ENCODE data around the gene ELF1.

The ELF1 gene

DNA sequence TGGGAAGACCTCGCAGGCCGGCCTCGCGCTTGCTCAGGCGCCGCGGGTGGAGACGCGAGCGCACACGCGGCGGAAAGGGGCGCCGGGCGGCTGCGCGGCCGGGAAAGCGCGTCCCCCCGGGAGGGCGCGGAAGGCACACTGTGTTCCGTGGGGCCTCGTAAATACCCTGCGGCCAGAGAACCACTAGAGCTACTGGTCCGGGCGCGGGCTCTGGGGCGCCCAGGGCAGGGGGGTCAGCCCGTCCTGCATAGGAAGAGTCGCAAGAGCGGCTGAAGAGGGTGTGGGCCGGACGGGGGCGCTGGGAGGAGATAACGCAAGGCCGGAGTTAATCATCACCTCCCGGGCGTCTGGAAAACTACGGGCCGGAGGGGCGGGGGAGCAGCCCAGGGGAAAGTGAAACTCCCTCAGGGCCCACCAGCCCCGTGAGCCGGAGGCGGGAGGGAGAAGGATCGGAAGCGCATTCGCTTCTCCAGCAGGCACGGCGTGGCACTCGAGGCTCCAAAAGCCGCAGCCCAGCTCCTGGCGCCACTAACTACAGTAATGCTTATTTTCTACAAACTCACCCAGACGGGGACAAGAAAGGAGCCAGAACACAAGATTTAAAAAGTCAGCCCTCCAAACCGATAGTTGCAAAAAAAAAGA, 41.1 kb upstream of the ELF1 start:
- peak overlapping the region; percentile 87 for H3K4me3 ChIP-seq (ENCODE audit: low read depth, low read length)
- TF ChIP-seq, protein P1, sequence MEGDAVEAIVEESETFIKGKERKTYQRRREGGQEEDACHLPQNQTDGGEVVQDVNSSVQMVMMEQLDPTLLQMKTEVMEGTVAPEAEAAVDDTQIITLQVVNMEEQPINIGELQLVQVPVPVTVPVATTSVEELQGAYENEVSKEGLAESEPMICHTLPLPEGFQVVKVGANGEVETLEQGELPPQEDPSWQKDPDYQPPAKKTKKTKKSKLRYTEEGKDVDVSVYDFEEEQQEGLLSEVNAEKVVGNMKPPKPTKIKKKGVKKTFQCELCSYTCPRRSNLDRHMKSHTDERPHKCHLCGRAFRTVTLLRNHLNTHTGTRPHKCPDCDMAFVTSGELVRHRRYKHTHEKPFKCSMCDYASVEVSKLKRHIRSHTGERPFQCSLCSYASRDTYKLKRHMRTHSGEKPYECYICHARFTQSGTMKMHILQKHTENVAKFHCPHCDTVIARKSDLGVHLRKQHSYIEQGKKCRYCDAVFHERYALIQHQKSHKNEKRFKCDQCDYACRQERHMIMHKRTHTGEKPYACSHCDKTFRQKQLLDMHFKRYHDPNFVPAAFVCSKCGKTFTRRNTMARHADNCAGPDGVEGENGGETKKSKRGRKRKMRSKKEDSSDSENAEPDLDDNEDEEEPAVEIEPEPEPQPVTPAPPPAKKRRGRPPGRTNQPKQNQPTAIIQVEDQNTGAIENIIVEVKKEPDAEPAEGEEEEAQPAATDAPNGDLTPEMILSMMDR (IDR thresholded peaks at IDR 0.05; ENCODE audit: low read depth, low read length): peak; percentile 31
- DNase-seq (ENCODE audit: low read depth, low spot score): peak; percentile 92
- in situ Hi-C loops (cut with HindIII; ENCODE audit: low sequenced_read_pairs): no loop called here

DNA sequence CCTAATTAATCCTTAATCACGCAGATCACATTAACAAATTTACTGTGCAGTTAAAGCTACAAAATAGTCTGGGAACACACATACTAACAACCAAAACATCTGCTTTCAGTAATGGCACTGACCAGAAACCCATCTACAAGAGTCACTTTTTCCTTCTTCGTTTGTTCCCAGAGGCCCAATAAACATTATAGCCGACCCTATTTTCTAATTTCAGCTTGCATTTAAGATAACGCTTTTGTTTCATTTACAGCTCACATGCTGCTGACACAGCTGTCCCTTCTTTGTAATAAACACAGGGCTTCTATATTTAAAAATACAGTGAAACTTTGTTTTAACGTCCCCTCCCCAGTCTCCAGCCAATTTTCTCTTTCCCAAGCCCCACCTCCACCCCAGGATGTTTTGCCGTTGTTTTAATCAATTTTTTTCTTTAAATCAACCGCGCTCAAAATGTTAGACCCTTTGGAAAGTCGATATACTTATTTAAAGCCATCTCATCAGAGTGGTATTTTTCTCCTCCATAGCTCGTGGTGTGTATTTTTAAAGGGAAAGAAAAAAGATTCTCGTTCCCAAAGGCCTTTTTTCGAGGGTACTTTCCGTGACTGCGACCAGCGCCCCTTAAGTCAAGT, 40.5 kb upstream of the ELF1 start:
- in situ Hi-C loops (cut with HindIII; ENCODE audit: low sequenced_read_pairs): no loop called here
- H3K4me3 ChIP-seq (ENCODE audit: low read depth, low read length): peak overlapping the region; percentile 87
- TF ChIP-seq, protein P1 (IDR thresholded peaks at IDR 0.05; ENCODE audit: low read depth, low read length): no peak
- peak; percentile 41 for DNase-seq (ENCODE audit: low read depth, low spot score)

DNA sequence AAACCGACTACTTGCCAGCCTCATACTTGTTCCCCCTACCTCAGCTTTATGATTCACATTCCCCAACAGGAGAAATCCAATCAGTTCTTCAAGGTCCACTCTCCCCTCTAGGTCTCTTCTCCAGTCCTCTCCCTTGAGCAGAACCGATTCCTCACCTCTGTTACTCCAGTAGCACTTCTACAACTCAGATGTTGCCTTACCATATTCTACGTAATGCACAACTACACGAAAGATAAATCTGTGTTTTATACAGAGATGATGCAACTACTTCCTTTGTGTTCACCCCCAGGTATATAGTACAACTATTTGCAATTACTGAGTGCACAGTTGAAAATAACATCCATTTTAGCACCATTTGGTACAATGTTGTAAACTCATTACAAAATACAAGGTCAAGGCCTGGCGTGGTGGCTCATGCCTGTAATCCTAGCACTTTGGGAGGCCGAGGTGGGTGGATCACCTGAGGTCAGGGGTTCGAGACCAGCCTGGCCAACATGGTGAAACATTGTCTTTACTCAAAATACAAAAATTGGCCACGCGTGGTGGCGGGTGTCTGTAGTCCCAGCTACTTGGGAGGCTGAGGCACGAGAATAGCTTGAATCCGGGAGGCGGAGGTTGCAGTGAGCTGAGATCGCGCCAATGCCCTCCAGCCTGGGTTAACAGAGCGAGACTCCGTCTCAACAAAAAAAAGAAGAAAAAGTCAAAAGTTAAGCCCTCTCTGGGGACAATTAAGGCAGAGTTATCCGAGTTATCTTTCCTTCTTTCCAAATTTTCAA, 39.4 kb upstream of the ELF1 start:
- in situ Hi-C loops (cut with HindIII; ENCODE audit: low sequenced_read_pairs): no loop called here
- H3K4me3 ChIP-seq (ENCODE audit: low read depth, low read length): peak overlapping the region; percentile 87
- no peak for DNase-seq (ENCODE audit: low read depth, low spot score)

DNA sequence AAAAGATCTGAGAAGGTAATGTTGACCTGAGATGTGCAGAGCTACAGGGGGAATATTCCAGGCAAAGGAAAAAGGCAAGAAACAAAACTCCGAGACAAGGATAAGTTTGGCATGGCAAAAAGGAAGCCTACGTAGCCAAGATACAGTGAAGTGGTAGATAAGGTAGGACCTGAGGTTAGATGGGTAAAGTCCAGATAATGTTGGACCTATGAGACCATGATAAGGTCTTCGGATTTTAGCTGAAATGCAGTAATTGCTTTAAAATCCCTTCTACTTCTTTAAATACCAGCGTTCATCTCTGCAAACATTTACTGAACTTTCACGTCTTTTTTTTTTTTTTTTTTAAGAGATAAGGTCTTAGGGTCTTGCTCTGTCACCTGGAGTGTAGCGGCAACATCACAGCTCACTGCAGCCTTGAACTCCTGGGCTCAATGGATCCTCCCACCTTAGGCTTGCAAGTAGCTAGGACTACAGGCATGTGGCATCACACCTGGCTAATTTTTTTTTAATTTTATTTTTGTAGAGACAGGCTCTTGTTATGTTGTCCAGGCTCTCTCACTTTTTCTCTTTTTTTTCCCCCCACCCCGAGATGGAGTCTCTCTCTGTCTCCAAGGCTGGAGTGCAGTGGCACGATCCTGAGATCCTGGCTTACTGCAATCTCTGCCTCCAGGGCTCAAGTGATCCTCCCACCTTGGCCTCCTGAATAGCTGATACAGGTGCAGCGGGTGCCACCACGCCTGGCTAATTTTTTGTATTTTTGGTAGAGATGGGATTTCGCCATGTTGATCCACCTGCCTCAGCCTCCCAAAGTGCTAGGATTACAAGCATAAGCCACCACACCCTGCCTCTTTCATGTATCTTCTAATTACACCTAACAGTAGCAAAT, 38.0 kb upstream of the ELF1 start:
- TF ChIP-seq, protein P1 (IDR thresholded peaks at IDR 0.05; ENCODE audit: low read depth, low read length): no peak
- in situ Hi-C loops (cut with HindIII; ENCODE audit: low sequenced_read_pairs): no loop called here
- DNase-seq (ENCODE audit: low read depth, low spot score): no peak
- no peak overlapping the region for H3K4me3 ChIP-seq (ENCODE audit: low read depth, low read length)

More for the DNA sequence above, 39.4 kb upstream of the ELF1 start:
- TF ChIP-seq, protein P1 (IDR thresholded peaks at IDR 0.05; ENCODE audit: low read depth, low read length): no peak

DNA sequence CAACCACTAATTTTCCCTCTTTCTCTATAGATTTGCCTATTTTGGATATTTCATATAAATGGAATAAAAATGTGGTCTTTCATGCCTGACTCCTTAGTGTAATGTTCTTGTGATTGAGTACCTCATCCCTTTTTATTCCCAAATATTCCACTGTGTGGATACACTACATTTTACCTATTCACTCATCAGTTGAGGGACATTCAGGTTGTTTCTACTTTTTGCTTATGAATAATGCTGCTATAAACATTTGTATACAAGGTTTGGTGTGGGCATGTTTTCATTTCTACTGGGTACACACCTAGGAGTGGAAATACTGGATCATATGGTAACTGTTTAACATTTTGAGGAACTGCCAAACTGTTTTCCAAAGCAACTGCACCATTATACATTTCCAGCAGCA, 37.1 kb upstream of the ELF1 start:
- TF ChIP-seq, protein P1 (IDR thresholded peaks at IDR 0.05; ENCODE audit: low read depth, low read length): no peak
- DNase-seq (ENCODE audit: low read depth, low spot score): no peak
- H3K4me3 ChIP-seq (ENCODE audit: low read depth, low read length): no peak overlapping the region
- in situ Hi-C loops (cut with HindIII; ENCODE audit: low sequenced_read_pairs): no loop called here
